H9 (cell line): Measurements from ENCODE around the gene RBP7. TPM values are rescaled to one million over a fixed set of nuclear protein-coding genes. Genes with fewer than 3 reads are reported as not detected.

ENCODE experiments used
- DNase-seq: peaks from one replicate; pipeline ENCODE4 v3.0.0-alpha.2; 2017
- H2AFZ ChIP-seq: one replicate; pipeline ENCODE4 v1.6.1; 2013; ENCODE audit warnings: mild to moderate bottlenecking, low read length, control low read depth, moderate library complexity
- H2AK5ac ChIP-seq: 2 replicates; pipeline ENCODE4 v1.6.1; 2013; ENCODE audit warnings: low read length, control low read depth, mixed read lengths; ENCODE audit not compliant: insufficient read length
- H2BK120ac ChIP-seq: one replicate; pipeline ENCODE4 v1.6.1; 2013; ENCODE audit warnings: low read depth, mild to moderate bottlenecking, low read length, control low read depth, inconsistent platforms; ENCODE audit not compliant: poor library complexity, severe bottlenecking
- H2BK12ac ChIP-seq: 2 replicates; pipeline ENCODE4 v1.6.1; 2013; ENCODE audit warnings: low read length, control low read depth, mixed read lengths, low read depth; ENCODE audit not compliant: insufficient read length
- H2BK15ac ChIP-seq: 2 replicates; pipeline ENCODE4 v1.6.1; 2013; ENCODE audit warnings: low read depth, low read length, control low read depth
- H2BK20ac ChIP-seq: one replicate; pipeline ENCODE4 v1.6.1; 2013; ENCODE audit warnings: low read depth, mild to moderate bottlenecking, low read length, control low read depth, inconsistent platforms; ENCODE audit not compliant: poor library complexity, severe bottlenecking
- H2BK5ac ChIP-seq: 2 replicates; pipeline ENCODE4 v1.6.1; 2013; ENCODE audit warnings: low read length, control low read depth, mixed read lengths; ENCODE audit not compliant: insufficient read length
- H3K14ac ChIP-seq: 2 replicates; pipeline ENCODE4 v1.6.1; 2013; ENCODE audit warnings: low read length, control low read depth; ENCODE audit not compliant: insufficient read depth
- H3K18ac ChIP-seq: 2 replicates; pipeline ENCODE4 v1.6.1; 2013; ENCODE audit warnings: low read depth, mild to moderate bottlenecking, mixed read lengths, low read length, control low read depth; ENCODE audit not compliant: insufficient read length
- H3K23ac ChIP-seq: 2 replicates; pipeline ENCODE4 v1.6.1; 2013; ENCODE audit warnings: low read length, control low read depth, mixed read lengths, low read depth; ENCODE audit not compliant: insufficient read length
- H3K23me2 ChIP-seq: 2 replicates; pipeline ENCODE4 v1.6.1; 2013; ENCODE audit warnings: low read depth, mild to moderate bottlenecking, mixed read lengths, low read length, control low read depth; ENCODE audit not compliant: insufficient read length, poor library complexity, severe bottlenecking
- H3K27ac ChIP-seq: 2 replicates; pipeline ENCODE4 v1.5.1; 2013; ENCODE audit warnings: low read length, control low read depth, mixed read lengths, low read depth; ENCODE audit not compliant: insufficient read length
- H3K27me3 ChIP-seq: 2 replicates; pipeline ENCODE4 v1.6.1; 2013; ENCODE audit warnings: low read length, control low read depth, inconsistent platforms; ENCODE audit not compliant: insufficient read depth
- H3K4ac ChIP-seq: 2 replicates; pipeline ENCODE4 v1.6.1; 2013; ENCODE audit warnings: low read depth, mild to moderate bottlenecking, control low read depth, inconsistent platforms, low read length, moderate library complexity
- H3K4me1 ChIP-seq: 2 replicates; pipeline ENCODE4 v1.6.1; 2013; ENCODE audit warnings: low read length, control low read depth, inconsistent platforms; ENCODE audit not compliant: insufficient read depth
- H3K4me2 ChIP-seq: 2 replicates; pipeline ENCODE4 v1.6.1; 2013; ENCODE audit warnings: low read length, control low read depth, mixed read lengths; ENCODE audit not compliant: insufficient read length, insufficient read depth
- H3K56ac ChIP-seq: 2 replicates; pipeline ENCODE4 v1.6.1; 2013; ENCODE audit warnings: low read depth, mild to moderate bottlenecking, mixed read lengths, low read length, control low read depth; ENCODE audit not compliant: insufficient read length
- H3K79me1 ChIP-seq: 2 replicates; pipeline ENCODE4 v1.6.1; 2013; ENCODE audit warnings: low read depth, mild to moderate bottlenecking, moderate library complexity, low read length, control low read depth, inconsistent platforms; ENCODE audit not compliant: insufficient read depth, poor library complexity, severe bottlenecking
- H3K79me2 ChIP-seq: 2 replicates; pipeline ENCODE4 v1.6.1; 2013; ENCODE audit warnings: low read length, control low read depth, inconsistent platforms; ENCODE audit not compliant: insufficient read depth
- H3K9ac ChIP-seq: 2 replicates; pipeline ENCODE4 v1.6.1; 2013; ENCODE audit warnings: low read length, control low read depth, mixed read lengths; ENCODE audit not compliant: insufficient read length; ENCODE audit errors: extremely low read depth
- H3K9me3 ChIP-seq: one replicate; pipeline ENCODE4 v1.6.1; 2013; ENCODE audit warnings: low read depth, low read length, inconsistent platforms; ENCODE audit not compliant: control insufficient read depth
- H3T11ph ChIP-seq: one replicate; pipeline ENCODE4 v1.6.1; 2013; ENCODE audit warnings: mild to moderate bottlenecking, low read length, control low read depth, inconsistent platforms
- H4K20me1 ChIP-seq: one replicate; pipeline ENCODE4 v1.6.1; 2013; ENCODE audit not compliant: control insufficient read depth, insufficient read length, insufficient read depth
- H4K5ac ChIP-seq: 2 replicates; pipeline ENCODE4 v1.6.1; 2013; ENCODE audit warnings: low read depth, mild to moderate bottlenecking, mixed read lengths, low read length, control low read depth; ENCODE audit not compliant: insufficient read length
- H4K8ac ChIP-seq: replicated peaks from 2 replicates; pipeline ENCODE4 v1.6.1; 2013; ENCODE audit warnings: low read length, control low read depth, mixed read lengths, low read depth; ENCODE audit not compliant: insufficient read length
- H4K91ac ChIP-seq: 2 replicates; pipeline ENCODE4 v1.6.1; 2013; ENCODE audit warnings: low read depth, mild to moderate bottlenecking, moderate library complexity, mixed read lengths, low read length, control low read depth; ENCODE audit not compliant: insufficient read length
- H3K27ac Mint-ChIP-seq, 3 experiments: 2 replicates in 2 of 3; 3 replicates in 1 of 3; pipeline ENCODE4 v1.8.0; 2020 to 2021; ENCODE audit warnings: mixed read lengths in 3 of 3, mild to moderate bottlenecking in 1 of 3, moderate library complexity in 1 of 3
- H3K27me3 Mint-ChIP-seq: 2 replicates; pipeline ENCODE4 v1.8.0; 2021; ENCODE audit warnings: low read depth, mild to moderate bottlenecking, moderate library complexity, mixed read lengths
- H3K36me3 Mint-ChIP-seq, 3 experiments: 2 replicates in 2 of 3; 3 replicates in 1 of 3; pipeline ENCODE4 v1.8.0; 2020 to 2021; ENCODE audit warnings: low read depth in 3 of 3, mixed read lengths in 3 of 3; ENCODE audit not compliant: insufficient read depth in 1 of 3
- H3K4me1 Mint-ChIP-seq, 2 experiments: 2 replicates each; pipeline ENCODE4 v1.8.0; 2020; ENCODE audit warnings: mixed read lengths in 2 of 2
- H3K4me3 Mint-ChIP-seq, 2 experiments: 2 replicates in 1 of 2; 3 replicates in 1 of 2; pipeline ENCODE4 v1.8.0; 2020 to 2021; ENCODE audit warnings: mild to moderate bottlenecking in 2 of 2, mixed read lengths in 2 of 2, moderate library complexity in 1 of 2
- H3K9me3 Mint-ChIP-seq, 2 experiments: 2 replicates in 1 of 2; 3 replicates in 1 of 2; pipeline ENCODE4 v1.8.0; 2020; ENCODE audit warnings: mild to moderate bottlenecking in 2 of 2, mixed read lengths in 2 of 2, moderate library complexity in 1 of 2
- WGBS: extraction: QIAGEN DNeasy Blood & Tissue Kit; methylation state at CpG from one replicate; pipeline ENCODE4 v1.1.7; 2013; ENCODE audit warnings: missing lambda C conversion rate, low lambda C conversion rate, mixed read lengths; ENCODE audit not compliant: insufficient read length; ENCODE audit errors: extremely low coverage; 5-methylcytosine and 5-hydroxymethylcytosine counted together
- total RNA-seq: library from RNA; stranded (reverse); gene quantifications from 2 replicates; pipeline ENCODE4 v1.2.1, GENCODE V29; 2021
- TF ChIP-seq, protein P1 (sequence below): fragments of 200-600 bp; sonication (generic); conservative IDR thresholded peaks from 3 replicates; pipeline ENCODE4 v1.8.0; 2021; ENCODE audit warnings: antibody characterized with exemption, mild to moderate bottlenecking

Gene RBP7
- total RNA-seq, 1 experiment from 2014 or later, result 4.5 TPM

- no peak overlapping the region for H2BK15ac ChIP-seq
Measured at GRCh38 chr1:9990944-9991343, 6.1 kb upstream of the RBP7 start.

More at GRCh38 chr1:9990944-9991343, 6.1 kb upstream of the RBP7 start:
- Histone ChIP-seq H3K4me2 (no peak overlapping the region), H2BK20ac (no peak overlapping the region), H2BK5ac (no peak overlapping the region), H3T11ph (no peak overlapping the region), H3K18ac (no peak overlapping the region), H2BK12ac (no peak overlapping the region), H3K4ac (no peak overlapping the region), H4K8ac (no peak overlapping the region), H2AFZ (no peak overlapping the region), H3K56ac (no peak overlapping the region), H3K23me2 (no peaks in the 10 kb centered on the region), H3K27ac (no peak overlapping the region), H3K27me3 (no peaks in the 10 kb centered on the region), H4K20me1 (no peaks in the 10 kb centered on the region), H3K79me1 (no peaks in the 10 kb centered on the region), H4K5ac (no peak overlapping the region), H2AK5ac (no peak overlapping the region), H3K9ac (no peak overlapping the region), H3K9me3 (no peaks in the 10 kb centered on the region), H3K79me2 (no peaks in the 10 kb centered on the region), H3K23ac (no peak overlapping the region), H4K91ac (no peak overlapping the region), H3K14ac (no peak overlapping the region), H2BK120ac (no peak overlapping the region), H3K4me1 (no peaks in the 10 kb centered on the region)
- no peak overlapping the region for H3K4me3 Mint-ChIP-seq
- peaks cover 18% of the 10 kb centered on the region for H3K27me3 Mint-ChIP-seq
- no peak for DNase-seq
- no CpG with 5 or more reads among the region's 2 CpGs for WGBS
- TF ChIP-seq, protein P1, sequence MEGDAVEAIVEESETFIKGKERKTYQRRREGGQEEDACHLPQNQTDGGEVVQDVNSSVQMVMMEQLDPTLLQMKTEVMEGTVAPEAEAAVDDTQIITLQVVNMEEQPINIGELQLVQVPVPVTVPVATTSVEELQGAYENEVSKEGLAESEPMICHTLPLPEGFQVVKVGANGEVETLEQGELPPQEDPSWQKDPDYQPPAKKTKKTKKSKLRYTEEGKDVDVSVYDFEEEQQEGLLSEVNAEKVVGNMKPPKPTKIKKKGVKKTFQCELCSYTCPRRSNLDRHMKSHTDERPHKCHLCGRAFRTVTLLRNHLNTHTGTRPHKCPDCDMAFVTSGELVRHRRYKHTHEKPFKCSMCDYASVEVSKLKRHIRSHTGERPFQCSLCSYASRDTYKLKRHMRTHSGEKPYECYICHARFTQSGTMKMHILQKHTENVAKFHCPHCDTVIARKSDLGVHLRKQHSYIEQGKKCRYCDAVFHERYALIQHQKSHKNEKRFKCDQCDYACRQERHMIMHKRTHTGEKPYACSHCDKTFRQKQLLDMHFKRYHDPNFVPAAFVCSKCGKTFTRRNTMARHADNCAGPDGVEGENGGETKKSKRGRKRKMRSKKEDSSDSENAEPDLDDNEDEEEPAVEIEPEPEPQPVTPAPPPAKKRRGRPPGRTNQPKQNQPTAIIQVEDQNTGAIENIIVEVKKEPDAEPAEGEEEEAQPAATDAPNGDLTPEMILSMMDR, result no peak
- no peak overlapping the region for H3K27ac Mint-ChIP-seq
- no peaks in the 10 kb centered on the region for H3K4me1 Mint-ChIP-seq
- H3K9me3 Mint-ChIP-seq, result no peaks in the 10 kb centered on the region
- no peaks in the 10 kb centered on the region for H3K36me3 Mint-ChIP-seq
